Epithelial cell of esophagus (primary cell): ENCODE measurements around the gene GRK5.
"Not testable (repeated sequence)": the region's sequence is repeated elsewhere in the genome, so short reads cannot be mapped to it uniquely, and the experiment has no call there.

Experiments used
- DNase-seq: peaks from one replicate; pipeline ENCODE4 v3.0.0; 2010; ENCODE audit warnings: low read depth
- H3K4me3 ChIP-seq: 2 replicates; pipeline ENCODE4 v1.5.1; 2011; ENCODE audit warnings: mild to moderate bottlenecking, low read length, control low read depth
- TF ChIP-seq, protein P1 (sequence below): IDR thresholded peaks from 2 replicates; pipeline ENCODE4 v1.5.1; 2011; ENCODE audit warnings: low read depth, mild to moderate bottlenecking, low read length, control low read depth, inconsistent platforms; ENCODE audit not compliant: insufficient read depth; ENCODE audit errors: missing control alignments

Gene GRK5

DNA sequence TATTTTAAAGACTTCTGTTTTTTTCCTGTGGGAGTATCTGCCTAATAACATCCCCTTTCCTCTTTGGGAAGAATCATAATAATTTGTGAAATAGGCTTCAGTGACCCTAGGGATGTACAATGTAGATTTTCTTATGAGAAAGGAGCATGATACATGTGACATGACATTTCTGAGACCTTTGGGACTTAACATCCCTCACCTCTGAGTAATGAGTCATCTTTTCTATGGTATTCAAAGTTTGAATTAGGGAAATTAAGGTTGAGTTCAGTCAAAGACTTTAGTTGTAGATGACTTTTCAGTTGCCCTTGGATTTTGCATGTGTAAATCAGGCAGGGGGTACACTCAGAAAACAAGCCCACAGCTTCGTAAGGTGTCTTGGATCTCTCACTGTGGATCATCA, 14.3 kb downstream of the GRK5 start:
- no peak overlapping the region for H3K4me3 ChIP-seq
- TF ChIP-seq, protein P1, sequence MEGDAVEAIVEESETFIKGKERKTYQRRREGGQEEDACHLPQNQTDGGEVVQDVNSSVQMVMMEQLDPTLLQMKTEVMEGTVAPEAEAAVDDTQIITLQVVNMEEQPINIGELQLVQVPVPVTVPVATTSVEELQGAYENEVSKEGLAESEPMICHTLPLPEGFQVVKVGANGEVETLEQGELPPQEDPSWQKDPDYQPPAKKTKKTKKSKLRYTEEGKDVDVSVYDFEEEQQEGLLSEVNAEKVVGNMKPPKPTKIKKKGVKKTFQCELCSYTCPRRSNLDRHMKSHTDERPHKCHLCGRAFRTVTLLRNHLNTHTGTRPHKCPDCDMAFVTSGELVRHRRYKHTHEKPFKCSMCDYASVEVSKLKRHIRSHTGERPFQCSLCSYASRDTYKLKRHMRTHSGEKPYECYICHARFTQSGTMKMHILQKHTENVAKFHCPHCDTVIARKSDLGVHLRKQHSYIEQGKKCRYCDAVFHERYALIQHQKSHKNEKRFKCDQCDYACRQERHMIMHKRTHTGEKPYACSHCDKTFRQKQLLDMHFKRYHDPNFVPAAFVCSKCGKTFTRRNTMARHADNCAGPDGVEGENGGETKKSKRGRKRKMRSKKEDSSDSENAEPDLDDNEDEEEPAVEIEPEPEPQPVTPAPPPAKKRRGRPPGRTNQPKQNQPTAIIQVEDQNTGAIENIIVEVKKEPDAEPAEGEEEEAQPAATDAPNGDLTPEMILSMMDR = no peak
- no peak for DNase-seq

DNA sequence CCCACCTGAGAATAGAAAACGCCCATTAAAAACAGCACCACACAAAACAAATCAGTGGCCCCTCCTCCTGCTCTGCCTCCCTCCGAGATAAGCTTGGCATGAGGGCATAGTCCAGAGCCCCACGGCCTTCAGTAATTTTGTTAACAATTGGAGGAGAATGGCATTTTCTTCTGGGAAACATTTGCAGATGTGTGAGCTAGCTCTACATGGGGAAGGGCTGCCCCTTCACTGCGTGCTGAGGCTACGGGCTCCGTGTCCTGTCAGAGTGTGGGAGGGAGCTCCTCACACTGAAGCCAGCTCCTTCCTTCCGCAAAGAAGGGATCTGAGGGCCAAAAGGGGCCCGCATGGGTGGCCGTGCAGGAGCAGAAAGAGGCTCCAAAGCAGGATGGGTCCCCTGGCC, 15.2 kb downstream of the GRK5 start:
- DNase-seq = no peak
- H3K4me3 ChIP-seq = no peak overlapping the region
- TF ChIP-seq, protein P1 = no peak

DNA sequence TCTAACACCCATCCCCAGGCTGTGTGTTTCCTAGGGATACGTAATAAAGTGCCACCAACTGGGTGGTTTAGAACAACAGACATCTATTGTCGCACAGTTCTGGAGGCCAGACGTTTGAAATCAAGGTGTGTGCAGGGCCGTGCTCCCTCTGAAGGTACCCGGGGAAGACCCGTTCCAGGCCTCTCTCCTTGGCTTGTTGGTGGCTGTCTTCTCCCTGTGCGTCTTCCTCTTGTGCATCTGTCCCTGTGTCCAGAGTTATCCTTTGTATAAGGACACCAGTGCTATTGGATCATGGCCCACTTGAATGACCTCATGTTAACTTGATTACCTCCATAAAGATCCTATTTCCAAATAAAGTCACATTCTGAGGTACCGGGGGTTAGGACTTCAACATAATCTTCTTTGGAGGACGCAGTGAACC, 15.6 kb downstream of the GRK5 start:
- TF ChIP-seq, protein P1 = no peak
- no peak for DNase-seq
- no peak overlapping the region for H3K4me3 ChIP-seq

DNA sequence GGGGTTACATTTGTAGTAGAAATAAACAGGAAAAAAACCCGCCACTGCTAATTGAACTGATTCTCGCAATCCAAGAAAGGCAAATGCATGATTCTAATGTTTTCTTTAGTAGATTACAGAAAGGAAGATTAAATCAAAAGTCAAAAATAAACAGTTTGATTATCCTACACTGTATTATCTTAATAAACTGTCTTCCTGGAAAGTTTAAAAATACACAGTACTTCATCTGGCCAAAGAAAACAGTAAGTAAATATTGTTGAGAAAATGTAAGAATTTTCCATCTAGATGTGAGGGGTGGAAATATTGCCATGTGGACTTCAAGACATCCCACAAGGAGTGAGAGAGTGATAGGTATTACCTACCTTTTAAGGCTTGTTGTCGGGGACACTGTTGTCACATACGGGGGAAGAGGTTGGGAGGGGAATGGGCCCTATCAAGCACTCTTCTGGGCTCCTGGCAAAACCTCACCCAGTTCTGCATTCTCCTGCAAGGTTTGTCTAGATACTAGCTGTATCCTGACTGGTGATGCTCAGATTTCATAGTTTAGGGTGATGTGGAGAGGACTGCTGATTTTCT, 17.8 kb downstream of the GRK5 start:
- TF ChIP-seq, protein P1 = no peak
- no peak overlapping the region for H3K4me3 ChIP-seq
- DNase-seq = no peak

DNA sequence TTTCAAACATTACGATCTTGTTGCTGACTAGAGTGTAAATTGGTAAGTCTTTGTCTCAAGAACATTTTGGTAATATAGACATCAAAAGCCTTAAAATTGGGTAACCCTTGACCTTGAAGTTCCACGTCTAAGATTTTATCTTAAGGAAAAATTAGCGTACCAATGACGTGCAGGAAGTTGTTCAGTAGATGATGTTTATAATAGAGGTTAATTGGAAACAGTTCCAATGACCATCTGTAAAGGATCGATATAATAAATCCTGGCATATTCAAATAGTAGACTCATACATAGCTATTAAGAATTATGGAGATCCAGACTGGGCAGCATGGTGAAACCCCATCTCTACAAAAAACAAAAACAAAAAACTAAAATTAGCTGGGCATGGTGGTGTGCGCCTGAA, 20.5 kb downstream of the GRK5 start:
- TF ChIP-seq, protein P1 = no peak
- H3K4me3 ChIP-seq = no peak overlapping the region
- DNase-seq = no peak

DNA sequence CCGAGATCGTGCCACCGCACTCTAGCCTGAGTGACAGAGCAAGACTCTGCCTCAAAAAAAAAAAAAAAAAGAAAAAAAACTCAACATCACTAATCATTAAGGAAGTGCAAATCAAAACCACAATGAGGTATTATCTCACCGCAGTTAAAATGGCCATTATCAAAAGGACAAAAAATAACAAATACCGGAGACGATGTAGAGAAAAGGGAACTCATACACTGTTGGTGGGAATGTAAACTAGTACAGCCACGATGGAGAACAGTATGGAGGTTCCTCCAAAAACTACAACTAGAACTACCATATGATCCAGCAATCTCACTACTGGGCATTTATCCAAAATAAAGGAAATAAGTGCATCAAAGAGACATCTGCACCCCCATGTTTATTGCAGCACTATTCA, 24.3 kb downstream of the GRK5 start:
- H3K4me3 ChIP-seq = no peak overlapping the region
- TF ChIP-seq, protein P1 = no peak
- DNase-seq = no peak

DNA sequence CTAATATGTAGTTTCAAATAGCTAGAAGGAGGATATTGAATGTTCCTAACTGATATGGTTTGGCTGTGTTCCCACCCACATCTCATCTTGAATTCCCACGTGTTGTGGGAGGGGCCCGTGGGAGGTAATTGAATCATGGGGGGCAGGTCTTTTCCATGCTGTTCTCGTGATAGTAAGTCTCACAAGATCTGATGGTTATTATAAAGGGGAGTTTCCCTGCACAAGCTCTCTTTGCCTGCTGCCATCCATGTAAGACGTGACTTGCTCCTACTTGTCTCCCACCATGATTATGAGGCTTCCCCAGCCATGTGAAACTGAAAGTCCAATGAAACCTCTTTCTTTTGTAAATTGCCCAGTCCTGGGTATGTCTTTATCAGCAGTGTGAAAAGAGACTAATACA, 25.1 kb downstream of the GRK5 start:
- DNase-seq = not testable (repeated sequence)

More for the DNA sequence above, 25.1 kb downstream of the GRK5 start:
- H3K4me3 ChIP-seq = not testable (repeated sequence)
